Skeletal muscle cell (primary cell): ENCODE data around the gene BMERB1.
"Not testable (repeated sequence)": the region's sequence is repeated elsewhere in the genome, so short reads cannot be mapped to it uniquely, and the experiment has no call there.

ENCODE experiments used
- DNase-seq: peaks from one replicate; pipeline ENCODE4 v3.0.0-alpha.2; 2010; ENCODE audit warnings: low read depth
- H3K4me3 ChIP-seq: 2 replicates; pipeline ENCODE4 v1.5.1; 2011; ENCODE audit warnings: low read depth, mild to moderate bottlenecking, control low read depth, low read length, moderate library complexity

The BMERB1 gene

GRCh38 chr16:15573896-15574613, 139.7 kb downstream of the BMERB1 start:
- H3K4me3 ChIP-seq, DNase-seq: not testable (repeated sequence)

GRCh38 chr16:15574614-15574948, 140.2 kb downstream of the BMERB1 start:
- DNase-seq: no peak
- H3K4me3 ChIP-seq: no peak overlapping the region

- DNase-seq: no peak
- no peak overlapping the region for H3K4me3 ChIP-seq
Measured at GRCh38 chr16:15575293-15576049, 141.1 kb downstream of the BMERB1 start.

- H3K4me3 ChIP-seq: no peak overlapping the region
- no peak for DNase-seq
Measured at GRCh38 chr16:15576960-15577958, 142.9 kb downstream of the BMERB1 start.

GRCh38 chr16:15578824-15579223, 144.4 kb downstream of the BMERB1 start:
- DNase-seq: no peak
- H3K4me3 ChIP-seq: no peak overlapping the region

GRCh38 chr16:15581127-15581815, 146.9 kb downstream of the BMERB1 start:
- no peak for DNase-seq
- no peak overlapping the region for H3K4me3 ChIP-seq

- H3K4me3 ChIP-seq: no peak overlapping the region
- no peak for DNase-seq
Measured at GRCh38 chr16:15583526-15583925, 149.1 kb downstream of the BMERB1 start.

GRCh38 chr16:15585956-15586355, 151.6 kb downstream of the BMERB1 start:
- no peak overlapping the region for H3K4me3 ChIP-seq

GRCh38 chr16:15586716-15587115, 152.3 kb downstream of the BMERB1 start:
- H3K4me3 ChIP-seq: no peak overlapping the region
- no peak for DNase-seq

More at GRCh38 chr16:15585956-15586355, 151.6 kb downstream of the BMERB1 start:
- no peak for DNase-seq

- no peak overlapping the region for H3K4me3 ChIP-seq
- no peak for DNase-seq
Measured at GRCh38 chr16:15587152-15587825, 152.9 kb downstream of the BMERB1 start.

- no peak for DNase-seq
- H3K4me3 ChIP-seq: no peak overlapping the region
Measured at GRCh38 chr16:15592324-15592723, 157.9 kb downstream of the BMERB1 start.

- no peak overlapping the region for H3K4me3 ChIP-seq
- DNase-seq: no peak
Measured at GRCh38 chr16:15593235-15593634, 158.8 kb downstream of the BMERB1 start.

GRCh38 chr16:15594711-15595320, 160.4 kb downstream of the BMERB1 start:
- H3K4me3 ChIP-seq: no peak overlapping the region
- DNase-seq: no peak

GRCh38 chr16:15597135-15597534, 162.7 kb downstream of the BMERB1 start:
- no peak for DNase-seq
- no peak overlapping the region for H3K4me3 ChIP-seq

- no peak for DNase-seq
- no peak overlapping the region for H3K4me3 ChIP-seq
Measured at GRCh38 chr16:15597822-15598647, 163.6 kb downstream of the BMERB1 start.

- no peak overlapping the region for H3K4me3 ChIP-seq
- DNase-seq: no peak
Measured at GRCh38 chr16:15598648-15599190, 164.3 kb downstream of the BMERB1 start.

GRCh38 chr16:15599303-15600070, 165.1 kb downstream of the BMERB1 start:
- no peak for DNase-seq
- H3K4me3 ChIP-seq: no peak overlapping the region
